NOMO-1 treated with DMSO at 0.1 percent for 48 hours (cell line): ENCODE data around the gene BMP2K.
A peak's percentile ranks its signal among the peaks of the same experiment; 100 is the strongest.

Experiments used
- DNase-seq: peaks from one replicate; lab custom pipeline; 2025; ENCODE audit not compliant: unreplicated experiment; lab: John Stamatoyannopoulos, UW

BMP2K gene

DNA sequence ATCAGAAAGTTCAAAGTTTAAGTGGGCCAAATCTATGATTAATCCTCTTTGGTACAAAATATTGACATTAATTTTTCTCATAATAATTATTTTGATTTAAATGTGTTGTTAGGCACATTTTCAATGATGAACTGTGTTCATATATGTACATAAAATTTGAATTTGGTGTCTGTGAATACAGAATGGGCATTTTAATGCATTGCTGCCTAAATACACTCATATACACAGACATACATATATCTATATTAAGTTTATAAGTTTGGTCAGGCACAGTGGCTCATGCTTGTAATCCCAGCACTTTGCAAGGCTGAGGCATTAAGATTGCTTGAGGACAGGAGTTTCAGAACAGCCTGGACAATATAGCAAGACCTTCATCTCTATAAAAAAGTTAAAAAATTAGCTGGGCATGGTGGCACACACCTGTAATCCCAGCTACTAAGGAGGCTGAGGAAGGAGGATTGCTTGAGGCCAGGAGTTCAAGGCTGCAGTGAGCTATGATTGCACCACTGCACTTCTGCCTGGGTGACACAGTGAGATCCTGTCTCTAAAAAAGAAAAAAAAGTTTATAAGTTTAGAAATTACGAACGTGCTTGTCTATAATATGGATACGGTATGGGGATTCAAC lies 12.3 kb upstream of the BMP2K start:
- no peak for DNase-seq

GRCh38 chr4:78764498-78764961 lies 11.6 kb upstream of the BMP2K start:
- no peak for DNase-seq

GRCh38 chr4:78765432-78766006 lies 10.6 kb upstream of the BMP2K start:
- DNase-seq = no peak

DNA sequence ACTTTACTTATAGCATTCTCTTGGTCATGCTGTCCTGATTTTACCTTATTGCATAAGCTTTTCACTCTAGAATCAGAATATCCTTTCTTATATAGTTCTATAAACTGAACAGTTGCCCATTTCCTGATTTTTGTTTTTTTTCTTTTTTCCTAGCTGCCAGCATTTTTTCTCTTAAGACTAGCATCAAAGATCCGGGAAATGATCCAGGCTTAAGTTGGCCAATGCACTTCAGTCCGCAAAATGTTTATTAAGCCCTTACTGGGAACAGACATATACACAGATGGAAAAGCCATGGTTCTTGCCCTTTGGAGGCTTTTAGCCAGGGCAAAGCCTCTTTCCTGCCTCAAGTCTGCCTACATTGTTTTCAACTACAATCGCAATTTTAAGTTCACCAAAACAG lies 10.1 kb upstream of the BMP2K start:
- no peak for DNase-seq

GRCh38 chr4:78766650-78767049 lies 9.5 kb upstream of the BMP2K start:
- peak; percentile 6 for DNase-seq

GRCh38 chr4:78767350-78767749 lies 8.8 kb upstream of the BMP2K start:
- DNase-seq = no peak

- DNase-seq = no peak
These were observed 7.5 kb upstream of the BMP2K start for GRCh38 chr4:78768452-78769180.

GRCh38 chr4:78770091-78770642 lies 6.0 kb upstream of the BMP2K start:
- DNase-seq = no peak

GRCh38 chr4:78772526-78773091 lies 3.5 kb upstream of the BMP2K start:
- no peak for DNase-seq

DNA sequence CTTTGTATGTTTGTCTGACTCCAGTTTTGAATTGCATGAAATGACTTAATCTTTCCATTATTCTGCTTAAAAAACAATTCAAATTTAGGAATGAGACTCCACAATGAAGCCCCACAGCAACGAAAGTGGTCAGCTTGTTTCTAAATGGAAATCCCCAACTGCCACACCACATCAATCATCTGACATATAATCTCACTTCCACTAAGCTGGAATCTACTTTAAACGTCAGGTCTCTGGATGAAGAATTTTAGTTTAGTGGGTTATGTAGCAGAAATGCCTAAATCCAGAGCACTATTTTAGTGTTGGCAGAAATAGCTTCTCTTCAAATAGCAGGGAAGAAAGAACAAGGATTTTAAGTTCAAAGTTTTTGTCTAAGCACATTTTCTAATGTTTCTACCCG lies 1.7 kb upstream of the BMP2K start:
- DNase-seq = no peak

DNA sequence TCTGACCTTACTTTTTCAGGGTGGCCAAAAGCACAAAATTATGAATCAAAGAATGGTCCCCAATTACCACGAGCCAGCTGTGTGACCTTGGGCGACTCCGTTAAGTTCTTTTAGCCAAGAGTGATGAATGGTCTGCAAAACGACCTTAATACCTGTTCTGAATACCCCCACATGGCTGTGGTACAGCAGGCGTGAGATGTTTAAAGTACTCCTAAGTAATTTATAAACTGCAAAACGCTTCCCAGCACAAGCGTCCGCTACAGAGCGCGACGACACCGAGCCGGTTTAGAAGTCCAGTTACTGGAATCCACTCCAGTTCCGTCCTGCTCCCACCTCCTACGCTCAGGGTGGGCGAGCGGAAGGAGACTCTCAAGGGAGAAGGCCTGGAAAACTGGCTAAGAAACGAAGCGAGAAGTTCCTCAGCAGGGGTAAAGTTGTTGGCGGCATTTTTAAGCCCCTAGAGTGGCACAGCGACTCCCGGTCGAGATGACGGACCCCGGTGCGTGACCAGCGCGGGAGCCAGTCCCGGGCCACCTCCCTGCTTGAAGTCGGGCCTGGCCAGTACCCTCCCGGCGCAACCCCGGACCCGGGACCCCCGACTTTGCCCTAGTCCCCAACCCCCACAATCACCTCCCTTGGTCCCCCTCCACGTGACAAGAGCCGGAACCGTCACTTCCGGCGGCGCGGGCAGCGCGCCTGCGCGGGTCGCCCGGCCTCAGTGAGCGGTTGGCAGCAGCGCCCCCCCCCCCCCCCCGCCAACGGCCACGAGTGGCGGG lies 659 bp upstream of the BMP2K start:
- DNase-seq = peak; percentile 77

GRCh38 chr4:78776729-78777575 lies 802 bp downstream of the BMP2K start:
- DNase-seq = peak; percentile 65

- no peak for DNase-seq
These were observed 1.4 kb downstream of the BMP2K start for GRCh38 chr4:78777576-78777940.

GRCh38 chr4:78778530-78778929 lies 2.4 kb downstream of the BMP2K start:
- no peak for DNase-seq

DNA sequence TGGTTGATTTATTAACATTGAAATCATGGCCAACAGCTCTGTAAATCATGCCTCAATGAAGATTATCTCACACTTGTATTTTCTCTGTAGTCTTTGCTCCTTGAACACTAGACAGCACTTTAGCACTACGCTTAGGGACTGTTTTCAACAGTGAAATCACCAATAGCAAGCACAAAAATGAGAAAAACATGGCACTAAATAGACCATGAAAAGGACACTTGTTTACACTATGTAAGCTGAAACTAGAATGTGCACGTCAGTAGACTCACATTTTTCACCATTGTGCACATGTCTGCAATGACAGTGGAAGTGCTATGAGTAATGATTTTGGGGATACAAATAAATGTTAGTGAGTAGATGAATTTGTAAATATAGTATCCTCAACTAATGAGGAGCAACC lies 3.1 kb downstream of the BMP2K start:
- DNase-seq = no peak

- DNase-seq = no peak
These were observed 3.9 kb downstream of the BMP2K start for GRCh38 chr4:78780093-78780492.

- DNase-seq = no peak
These were observed 5.0 kb downstream of the BMP2K start for GRCh38 chr4:78781139-78781538.

DNA sequence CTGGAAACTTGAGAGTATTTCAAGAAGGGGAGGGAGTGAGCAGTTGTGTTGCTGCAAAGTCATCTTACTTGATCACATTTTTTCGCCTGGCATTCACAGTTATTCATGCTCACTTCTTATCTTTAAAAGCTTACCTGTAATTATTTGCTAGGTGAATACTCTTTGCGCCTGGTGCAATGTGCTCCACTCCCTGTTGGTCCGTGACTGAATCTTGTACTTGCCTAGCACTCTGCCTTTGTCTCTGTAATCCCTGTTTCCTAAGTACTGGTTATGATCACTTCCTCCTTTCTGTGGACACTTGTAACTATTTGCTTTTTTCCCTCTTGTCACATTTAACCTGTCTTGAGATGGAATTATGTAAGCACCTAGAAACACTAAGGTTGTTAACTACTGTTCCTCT lies 5.8 kb downstream of the BMP2K start:
- peak; percentile 52 for DNase-seq

GRCh38 chr4:78784236-78784865 lies 8.2 kb downstream of the BMP2K start:
- peak; percentile 19 for DNase-seq
